CD14-positive monocyte (primary cell): Measurements from ENCODE around the gene NTM. TPM values are rescaled to one million over a fixed set of nuclear protein-coding genes. Genes with fewer than 3 reads are reported as not detected.

Experiments
- DNase-seq, 3 donors: peaks; one replicate each; pipeline ENCODE4 v3.0.0-alpha.2; 2011 to 2022
- H2AFZ ChIP-seq: 2 replicates; pipeline ENCODE4 v1.6.0; 2012; ENCODE audit warnings: mild to moderate bottlenecking, low read depth, low read length, inconsistent platforms; ENCODE audit not compliant: insufficient read depth, poor library complexity, severe bottlenecking
- H3K27ac ChIP-seq, 2 donors: 1 replicate in 1 of 2; 2 replicates in 1 of 2; pipeline ENCODE4 v1.5.1; 2012 to 2013; ENCODE audit warnings: low read length in 2 of 2, control low read depth in 1 of 2, inconsistent platforms in 1 of 2, low read depth in 1 of 2, mild to moderate bottlenecking in 1 of 2
- H3K27me3 ChIP-seq, 2 donors: one replicate each; pipeline versions ENCODE4 v1.6.0 to v1.6.1; 2011 to 2013; ENCODE audit warnings: low read length in 2 of 2; ENCODE audit not compliant: control insufficient read depth in 2 of 2, insufficient read depth in 2 of 2
- H3K36me3 ChIP-seq, 2 donors: replicated peaks in 1 of 2; 1 replicate in 1 of 2; 2 replicates in 1 of 2; pipeline versions ENCODE4 v1.5.1 to v1.6.1; 2012 to 2013; ENCODE audit warnings: low read length in 2 of 2, control low read depth in 1 of 2, inconsistent platforms in 1 of 2, mild to moderate bottlenecking in 1 of 2; ENCODE audit not compliant: insufficient read depth in 2 of 2, control insufficient read depth in 1 of 2
- H3K4me1 ChIP-seq, 2 donors: 1 replicate in 1 of 2; 2 replicates in 1 of 2; pipeline versions ENCODE4 v1.5.1 to v1.6.1; 2012 to 2013; ENCODE audit warnings: low read length in 2 of 2, control low read depth in 1 of 2, inconsistent platforms in 1 of 2, mild to moderate bottlenecking in 1 of 2, moderate library complexity in 1 of 2; ENCODE audit not compliant: insufficient read depth in 2 of 2, control insufficient read depth in 1 of 2
- H3K4me2 ChIP-seq: replicated peaks from 2 replicates; pipeline ENCODE3; 2012; ENCODE audit warnings: low read length, moderate library complexity, mild to moderate bottlenecking; ENCODE audit not compliant: poor library complexity, severe bottlenecking; ENCODE audit errors: extremely low read depth
- H3K4me3 ChIP-seq, 3 experiments: fragments of 200-600 bp in 1 of 3; sonication (generic) in 1 of 3; replicated peaks in 1 of 3; 1 replicate in 2 of 3; 2 replicates in 1 of 3; pipeline ENCODE4 v1.5.1; 2011 to 2013; ENCODE audit warnings: low read length in 3 of 3, mild to moderate bottlenecking in 3 of 3, control low read depth in 2 of 3, low read depth in 2 of 3, inconsistent platforms in 1 of 3, moderate library complexity in 1 of 3
- H3K79me2 ChIP-seq: 2 replicates; pipeline ENCODE4 v1.6.0; 2012; ENCODE audit warnings: mild to moderate bottlenecking, control low read depth, inconsistent platforms, low read length, moderate library complexity; ENCODE audit not compliant: insufficient read depth
- H3K9ac ChIP-seq: 2 replicates; pipeline ENCODE4 v1.6.0; 2017; ENCODE audit warnings: low read length, mild to moderate bottlenecking; ENCODE audit not compliant: insufficient read depth, poor library complexity, severe bottlenecking
- H3K9me3 ChIP-seq, 2 donors: replicated peaks in 1 of 2; 1 replicate in 1 of 2; 2 replicates in 1 of 2; pipeline versions ENCODE4 v1.5.1 to v1.6.1; 2012 to 2013; ENCODE audit warnings: low read length in 2 of 2, control low read depth in 1 of 2; ENCODE audit not compliant: control insufficient read depth in 1 of 2, insufficient read depth in 1 of 2
- H4K20me1 ChIP-seq: 2 replicates; pipeline ENCODE4 v1.6.0; 2012; ENCODE audit warnings: mild to moderate bottlenecking, low read length, control low read depth, moderate library complexity; ENCODE audit not compliant: insufficient read depth
- H3K27ac Mint-ChIP-seq, 7 donors: one replicate each; pipeline ENCODE4 v1.8.0; 2020; ENCODE audit warnings: mild to moderate bottlenecking in 7 of 7, mixed read lengths in 7 of 7, moderate library complexity in 6 of 7, inconsistent platforms in 2 of 7
- H3K27me3 Mint-ChIP-seq, 3 donors: one replicate each; pipeline ENCODE4 v1.8.0; 2021 to 2022; ENCODE audit warnings: low read depth in 3 of 3, mild to moderate bottlenecking in 3 of 3, mixed read lengths in 3 of 3, moderate library complexity in 3 of 3, inconsistent platforms in 1 of 3
- H3K36me3 Mint-ChIP-seq, 2 donors: one replicate each; pipeline ENCODE4 v1.8.0; 2020; ENCODE audit warnings: mixed read lengths in 2 of 2, inconsistent platforms in 1 of 2, mild to moderate bottlenecking in 1 of 2
- H3K4me1 Mint-ChIP-seq: one replicate; pipeline ENCODE4 v1.8.0; 2020; ENCODE audit warnings: mild to moderate bottlenecking, mixed read lengths
- H3K4me3 Mint-ChIP-seq, 2 donors: one replicate each; pipeline ENCODE4 v1.8.0; 2020; ENCODE audit warnings: mild to moderate bottlenecking in 2 of 2, mixed read lengths in 2 of 2, moderate library complexity in 1 of 2
- H3K9me3 Mint-ChIP-seq, 7 donors: one replicate each; pipeline ENCODE4 v1.8.0; 2020 to 2022; ENCODE audit warnings: mixed read lengths in 7 of 7, mild to moderate bottlenecking in 6 of 7, moderate library complexity in 6 of 7, inconsistent platforms in 2 of 7
- WGBS: methylation state at CpG from one replicate; pipeline ENCODE4 v1.1.5; 2013; ENCODE audit warnings: missing lambda C conversion rate; ENCODE audit not compliant: insufficient coverage; 5-methylcytosine and 5-hydroxymethylcytosine counted together
- intact Hi-C, 2 donors: fragments of 100-400 bp; cut with micrococcal nuclease; formaldehyde crosslinking; loops; one replicate each; pipeline versions ENCODE4 v1.15.0 to v1.15.1; 2023
- polyA plus RNA-seq, 3 donors: library from polyadenylated mRNA; depleted of rRNA in 1 of 3; unstranded in 2 of 3; stranded (reverse) in 1 of 3; fragments of 300-500 nt in 2 of 3; fragments of >200 nt in 1 of 3; fragmentation: Illumina TruSeq in 2 of 3; gene quantifications; 1 replicate in 2 of 3; 2 replicates in 1 of 3; pipeline ENCODE4 v1.2.3, GENCODE V29; 2012 to 2021
- TF ChIP-seq, protein P1 (sequence below): fragments of 200-600 bp; IDR thresholded peaks from one replicate; pipeline ENCODE4 v1.8.0; 2022; ENCODE audit warnings: antibody characterized with exemption, mild to moderate bottlenecking

The NTM gene
- polyA plus RNA-seq, 3 donors: not detected

GRCh38 chr11:131723088-131723487 lies 352.7 kb downstream of the NTM start:
- Histone ChIP-seq H3K4me1 (no peaks in the 10 kb centered on the region), H3K9ac (no peak overlapping the region), H3K36me3 (no peaks in the 10 kb centered on the region), H2AFZ (no peak overlapping the region), H3K27me3 (no peaks in the 10 kb centered on the region), H3K9me3 (no peaks in the 10 kb centered on the region), H4K20me1 (no peaks in the 10 kb centered on the region), H3K4me3 (no peak overlapping the region), H3K4me2 (no peak overlapping the region), H3K79me2 (no peaks in the 10 kb centered on the region), H3K27ac (no peak overlapping the region)
- Mint-ChIP-seq H3K4me3 (no peak overlapping the region), H3K9me3 (peaks cover 0 to 3% (median 0%) of the 10 kb centered on the region in 7 donors), H3K27me3 (peaks cover 0 to 15% (median 5%) of the 10 kb centered on the region in 3 donors), H3K27ac (no peak overlapping the region), H3K36me3 (no peaks in the 10 kb centered on the region), H3K4me1 (no peaks in the 10 kb centered on the region)
- intact Hi-C loops: no loop called here
- TF ChIP-seq, protein P1, sequence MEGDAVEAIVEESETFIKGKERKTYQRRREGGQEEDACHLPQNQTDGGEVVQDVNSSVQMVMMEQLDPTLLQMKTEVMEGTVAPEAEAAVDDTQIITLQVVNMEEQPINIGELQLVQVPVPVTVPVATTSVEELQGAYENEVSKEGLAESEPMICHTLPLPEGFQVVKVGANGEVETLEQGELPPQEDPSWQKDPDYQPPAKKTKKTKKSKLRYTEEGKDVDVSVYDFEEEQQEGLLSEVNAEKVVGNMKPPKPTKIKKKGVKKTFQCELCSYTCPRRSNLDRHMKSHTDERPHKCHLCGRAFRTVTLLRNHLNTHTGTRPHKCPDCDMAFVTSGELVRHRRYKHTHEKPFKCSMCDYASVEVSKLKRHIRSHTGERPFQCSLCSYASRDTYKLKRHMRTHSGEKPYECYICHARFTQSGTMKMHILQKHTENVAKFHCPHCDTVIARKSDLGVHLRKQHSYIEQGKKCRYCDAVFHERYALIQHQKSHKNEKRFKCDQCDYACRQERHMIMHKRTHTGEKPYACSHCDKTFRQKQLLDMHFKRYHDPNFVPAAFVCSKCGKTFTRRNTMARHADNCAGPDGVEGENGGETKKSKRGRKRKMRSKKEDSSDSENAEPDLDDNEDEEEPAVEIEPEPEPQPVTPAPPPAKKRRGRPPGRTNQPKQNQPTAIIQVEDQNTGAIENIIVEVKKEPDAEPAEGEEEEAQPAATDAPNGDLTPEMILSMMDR: no peak
- no CpG with 5 or more reads among the region's 8 CpGs for WGBS
- no peak for DNase-seq

DNA sequence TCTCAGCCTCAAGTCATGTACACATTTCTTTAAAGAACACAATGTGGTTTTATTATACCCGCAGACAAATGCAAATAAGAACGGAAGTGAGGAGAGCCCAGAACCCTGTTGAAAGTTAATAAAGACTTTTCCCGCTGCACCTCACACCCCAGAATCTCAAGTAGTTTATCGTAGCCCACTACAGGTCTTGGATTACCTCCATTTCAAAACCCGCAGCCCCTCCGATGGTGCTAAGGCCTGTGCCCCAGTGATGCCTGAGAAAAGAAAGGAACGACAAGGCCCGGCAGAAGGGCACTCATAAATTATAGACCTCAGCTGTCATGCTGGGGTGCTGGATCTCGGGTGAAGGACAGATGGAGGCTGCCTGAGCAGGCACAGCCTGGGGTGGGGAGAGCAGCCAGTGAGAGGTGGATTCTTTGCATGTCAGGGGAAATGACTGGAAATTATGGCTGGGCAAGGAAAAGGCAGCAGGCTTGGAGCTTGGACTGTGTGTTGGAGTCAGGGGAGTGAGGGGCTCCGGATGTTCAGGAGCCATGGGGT lies 354.1 kb downstream of the NTM start:
- 80% methylated on average over 7 of the region's 10 CpGs for WGBS
- Histone ChIP-seq H3K4me3 (no peak overlapping the region), H3K27me3 (no peaks in the 10 kb centered on the region), H3K9ac (no peak overlapping the region), H3K36me3 (no peaks in the 10 kb centered on the region), H3K4me1 (no peaks in the 10 kb centered on the region), H4K20me1 (no peaks in the 10 kb centered on the region), H3K4me2 (no peak overlapping the region), H3K9me3 (no peaks in the 10 kb centered on the region), H2AFZ (no peak overlapping the region), H3K27ac (no peak overlapping the region), H3K79me2 (no peaks in the 10 kb centered on the region)
- Mint-ChIP-seq H3K4me3 (no peak overlapping the region), H3K9me3 (peaks cover 0 to 3% (median 0%) of the 10 kb centered on the region in 7 donors), H3K36me3 (no peaks in the 10 kb centered on the region), H3K27me3 (peaks cover 0 to 15% (median 3%) of the 10 kb centered on the region in 3 donors), H3K4me1 (no peaks in the 10 kb centered on the region), H3K27ac (no peak overlapping the region)
- intact Hi-C loops: no loop called here
- TF ChIP-seq, protein P1: no peak
- no peak for DNase-seq
